IMR-90 (cell line): ENCODE data around the gene UTY.

Experiments
- CEBPB ChIP-seq: IDR thresholded peaks from 2 replicates; pipeline ENCODE4 v1.6.1; 2012; ENCODE audit warnings: low read depth, low read length, improper control_type of control experiment
- CTCF ChIP-seq: conservative IDR thresholded peaks from 2 replicates; pipeline ENCODE4 v1.5.1; 2012; ENCODE audit warnings: mild to moderate bottlenecking, low read depth, low read length, improper control_type of control experiment
- FOS ChIP-seq: fragments of 150-350 bp; IDR thresholded peaks from 2 replicates; pipeline ENCODE4 v1.6.1; 2016; ENCODE audit warnings: low read depth, low read length
- MAFK ChIP-seq: IDR thresholded peaks from 2 replicates; pipeline ENCODE4 v1.6.1; 2012; ENCODE audit warnings: low read depth, low read length, improper control_type of control experiment
- MXI1 ChIP-seq: IDR thresholded peaks from 2 replicates; pipeline ENCODE4 v1.6.1; 2012; ENCODE audit warnings: low read depth, mild to moderate bottlenecking, low read length, moderate library complexity, borderline replicate concordance
- POLR2A ChIP-seq: IDR thresholded peaks from 2 replicates; pipeline ENCODE4 v1.6.1; 2012; ENCODE audit warnings: mild to moderate bottlenecking, low read depth, low read length
- RAD21 ChIP-seq: IDR thresholded peaks from 2 replicates; pipeline ENCODE4 v1.6.1; 2012; ENCODE audit warnings: low read length, improper control_type of control experiment
- RFX5 ChIP-seq: IDR thresholded peaks from 2 replicates; pipeline ENCODE4 v1.8.0; 2012; ENCODE audit warnings: low read depth, mild to moderate bottlenecking, low read length, moderate library complexity
- SMC3 ChIP-seq: fragments of 150-350 bp; IDR thresholded peaks from 2 replicates; pipeline ENCODE4 v1.6.1; 2016; ENCODE audit warnings: low read depth, mild to moderate bottlenecking, antibody characterized with exemption, low read length, moderate library complexity

GRCh38 chrY:13445566-13445965, 34.3 kb downstream of the UTY start:
- TF ChIP-seq POLR2A (no peak), RFX5 (no peak), CTCF (no peak), FOS (no peak), MXI1 (no peak), SMC3 (no peak), RAD21 (no peak), MAFK (no peak), CEBPB (no peak)
